ENCODE results near the gene ESD. TPM values are rescaled to one million over a fixed set of nuclear protein-coding genes. Genes with fewer than 3 reads are reported as not detected.
A peak's percentile ranks its signal among the peaks of the same experiment; 100 is the strongest.

ESD gene
- total RNA-seq, 4 donors from 2014 or later = 74.3 to 144 (median 124) TPM

DNA sequence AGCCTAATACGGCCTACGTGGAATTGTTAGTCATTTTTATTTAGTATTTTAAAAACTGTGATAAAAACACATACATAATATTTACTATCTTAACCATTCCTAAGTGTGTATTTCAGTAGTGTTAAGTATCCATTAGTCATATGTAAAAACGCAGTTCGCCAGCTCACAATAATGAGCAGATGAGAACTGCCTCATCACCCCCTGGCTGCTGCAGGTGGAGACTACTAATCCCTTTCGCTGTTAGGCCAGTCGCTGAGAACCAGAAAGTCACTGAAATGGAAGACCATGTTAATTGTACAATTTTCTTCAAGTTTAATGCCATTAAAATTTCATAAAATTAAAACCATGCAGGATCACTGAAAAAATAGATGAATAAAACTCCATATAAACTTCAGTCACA lies 1.6 kb downstream of the ESD start:
- Histone ChIP-seq H3K9me3 (no peaks in the 10 kb centered on the region), H3K36me3 (peaks cover 0 to 5% of the 10 kb centered on the region in 2 donors), H3K4me3 (no peak overlapping the region), H3K27me3 (no peaks in the 10 kb centered on the region), H3K4me1 (peaks cover 12 to 27% of the 10 kb centered on the region in 2 donors), H3K27ac (peak overlapping the region in 1 of 2 donors; percentile 86)
- TF ChIP-seq, protein P1, sequence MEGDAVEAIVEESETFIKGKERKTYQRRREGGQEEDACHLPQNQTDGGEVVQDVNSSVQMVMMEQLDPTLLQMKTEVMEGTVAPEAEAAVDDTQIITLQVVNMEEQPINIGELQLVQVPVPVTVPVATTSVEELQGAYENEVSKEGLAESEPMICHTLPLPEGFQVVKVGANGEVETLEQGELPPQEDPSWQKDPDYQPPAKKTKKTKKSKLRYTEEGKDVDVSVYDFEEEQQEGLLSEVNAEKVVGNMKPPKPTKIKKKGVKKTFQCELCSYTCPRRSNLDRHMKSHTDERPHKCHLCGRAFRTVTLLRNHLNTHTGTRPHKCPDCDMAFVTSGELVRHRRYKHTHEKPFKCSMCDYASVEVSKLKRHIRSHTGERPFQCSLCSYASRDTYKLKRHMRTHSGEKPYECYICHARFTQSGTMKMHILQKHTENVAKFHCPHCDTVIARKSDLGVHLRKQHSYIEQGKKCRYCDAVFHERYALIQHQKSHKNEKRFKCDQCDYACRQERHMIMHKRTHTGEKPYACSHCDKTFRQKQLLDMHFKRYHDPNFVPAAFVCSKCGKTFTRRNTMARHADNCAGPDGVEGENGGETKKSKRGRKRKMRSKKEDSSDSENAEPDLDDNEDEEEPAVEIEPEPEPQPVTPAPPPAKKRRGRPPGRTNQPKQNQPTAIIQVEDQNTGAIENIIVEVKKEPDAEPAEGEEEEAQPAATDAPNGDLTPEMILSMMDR (IDR thresholded peaks at IDR 0.05) = no peak
- no peak for TF ChIP-seq POLR2A (IDR thresholded peaks at IDR 0.05)
- intact Hi-C loops (cut with DNase I; ENCODE audit: low total_unique reads) = no loop called here
- no peak for DNase-seq

DNA sequence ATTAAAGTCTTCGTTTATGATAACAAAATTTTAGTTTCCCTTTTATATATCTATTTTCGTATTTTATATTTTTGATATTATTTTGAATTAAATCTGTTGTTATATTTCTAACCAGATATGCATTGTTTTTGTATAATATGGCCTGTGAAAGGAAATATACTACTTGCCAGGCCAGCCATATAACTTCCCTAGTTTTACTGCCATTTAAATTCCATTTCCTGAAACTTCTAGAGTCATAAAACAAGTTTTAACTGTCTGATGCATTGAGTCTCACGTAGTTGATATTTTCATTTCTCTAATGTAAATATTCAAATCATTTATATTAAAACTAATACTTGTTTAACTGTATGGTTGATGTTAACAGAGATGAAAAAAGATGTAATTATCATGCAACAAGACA lies 13.5 kb downstream of the ESD start:
- Histone ChIP-seq H3K9me3 (no peaks in the 10 kb centered on the region), H3K36me3 (no peaks in the 10 kb centered on the region), H3K27me3 (no peaks in the 10 kb centered on the region), H3K4me1 (no peaks in the 10 kb centered on the region), H3K4me3 (no peak overlapping the region), H3K27ac (no peak overlapping the region)
- intact Hi-C loops (cut with DNase I; ENCODE audit: low total_unique reads) = no loop called here
- no peak for DNase-seq
- TF ChIP-seq, protein P1 (IDR thresholded peaks at IDR 0.05) = no peak
- TF ChIP-seq POLR2A (IDR thresholded peaks at IDR 0.05) = no peak

DNA sequence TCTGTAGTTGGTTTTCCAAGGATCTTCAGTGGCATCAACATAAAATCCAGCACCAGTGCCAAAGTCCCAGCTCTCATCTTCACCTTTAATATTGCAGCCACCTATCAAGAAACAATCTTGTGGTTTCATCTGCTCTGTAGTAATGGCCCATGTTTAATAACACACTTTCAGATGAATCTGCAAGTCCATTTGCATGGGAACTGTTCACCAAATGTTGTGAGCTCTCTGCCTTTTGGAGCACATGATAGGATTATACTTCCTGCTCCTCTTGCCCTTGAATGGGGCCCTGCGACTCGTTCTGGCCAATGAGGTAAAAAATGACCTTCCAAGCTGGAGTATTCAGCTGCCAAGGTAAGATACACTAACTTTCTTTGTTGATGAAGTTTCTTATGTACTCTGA lies 14.3 kb downstream of the ESD start:
- no peaks in the 10 kb centered on the region for H3K4me1 ChIP-seq
- no peaks in the 10 kb centered on the region for H3K9me3 ChIP-seq
- no peaks in the 10 kb centered on the region for H3K36me3 ChIP-seq
- no peak for TF ChIP-seq POLR2A (IDR thresholded peaks at IDR 0.05)
- TF ChIP-seq, protein P1 (IDR thresholded peaks at IDR 0.05) = no peak
- no peak overlapping the region for H3K4me3 ChIP-seq
- no peak for DNase-seq
- intact Hi-C loops (cut with DNase I; ENCODE audit: low total_unique reads) = no loop called here
- H3K27me3 ChIP-seq = no peaks in the 10 kb centered on the region
- H3K27ac ChIP-seq = no peak overlapping the region

DNA sequence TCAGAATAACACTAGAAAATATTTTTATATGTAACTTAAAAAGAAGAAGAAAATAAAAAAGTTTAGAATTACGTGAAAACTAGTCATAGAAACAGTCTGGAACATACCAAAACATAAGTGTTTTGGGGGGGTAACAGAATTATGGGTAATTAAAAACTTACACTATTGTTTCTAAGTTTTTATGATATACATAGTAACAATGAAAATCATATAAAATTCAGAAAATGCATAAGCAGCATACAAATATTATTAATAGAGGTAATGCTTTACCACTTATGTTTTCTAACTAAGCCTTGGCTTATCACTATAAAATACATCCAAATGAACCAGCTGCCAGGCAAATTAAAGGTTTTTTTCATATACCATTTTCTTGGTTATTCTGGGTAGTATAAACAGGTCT lies 14.9 kb downstream of the ESD start:
- no peaks in the 10 kb centered on the region for H3K4me1 ChIP-seq
- H3K36me3 ChIP-seq = no peaks in the 10 kb centered on the region
- intact Hi-C loops (cut with DNase I; ENCODE audit: low total_unique reads) = no loop called here

DNA sequence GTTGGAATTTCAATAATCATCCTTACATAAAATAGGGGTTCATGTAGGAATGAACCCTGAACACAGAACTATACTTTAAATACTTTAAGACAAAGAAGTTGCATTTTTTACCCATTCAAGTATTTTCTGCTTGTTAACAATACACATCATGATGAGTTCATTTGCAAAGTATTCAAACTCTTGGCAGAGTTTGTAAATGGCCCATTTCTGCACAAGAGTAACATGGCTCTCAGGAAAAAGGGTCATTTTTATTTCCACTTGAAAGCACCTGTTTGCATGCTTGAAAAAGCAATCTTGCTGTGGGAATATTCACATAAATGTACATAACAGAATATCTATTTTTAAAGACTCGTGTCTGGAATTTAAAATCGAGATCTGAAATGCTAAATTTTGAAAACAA lies 18.1 kb downstream of the ESD start:
- Histone ChIP-seq H3K36me3 (no peaks in the 10 kb centered on the region), H3K27me3 (no peaks in the 10 kb centered on the region), H3K27ac (peak overlapping the region in 1 of 2 donors; percentile 25), H3K4me3 (no peak overlapping the region), H3K4me1 (no peaks in the 10 kb centered on the region), H3K9me3 (no peaks in the 10 kb centered on the region)
- TF ChIP-seq, protein P1 (IDR thresholded peaks at IDR 0.05) = no peak
- no peak for TF ChIP-seq POLR2A (IDR thresholded peaks at IDR 0.05)
- no peak for DNase-seq
- intact Hi-C loops (cut with DNase I; ENCODE audit: low total_unique reads) = no loop called here

More for the DNA sequence above, 14.9 kb downstream of the ESD start:
- Histone ChIP-seq H3K4me3 (no peak overlapping the region), H3K9me3 (no peaks in the 10 kb centered on the region), H3K27me3 (no peaks in the 10 kb centered on the region), H3K27ac (no peak overlapping the region)
- TF ChIP-seq, protein P1 (IDR thresholded peaks at IDR 0.05) = no peak
- no peak for TF ChIP-seq POLR2A (IDR thresholded peaks at IDR 0.05)
- DNase-seq = no peak
